Karpas-422 (cell line): ENCODE measurements around the gene ADAMTS18. TPM values are rescaled to one million over a fixed set of nuclear protein-coding genes. Genes with fewer than 3 reads are reported as not detected.
"Not testable (repeated sequence)": the region's sequence is repeated elsewhere in the genome, so short reads cannot be mapped to it uniquely, and the experiment has no call there.

ENCODE experiments used
- DNase-seq: peaks from one replicate; pipeline ENCODE4 v3.0.0-alpha.2; 2015
- H2AFZ ChIP-seq: fragments of 200-600 bp; sonication (generic); 2 replicates; pipeline ENCODE4 v1.6.1; 2014; ENCODE audit warnings: antibody characterized with exemption, low read length, mixed read lengths
- H3K27ac ChIP-seq: fragments of 200-600 bp; sonication (generic); 2 replicates; pipeline ENCODE4 v1.5.1; 2014; ENCODE audit warnings: mild to moderate bottlenecking, low read length, moderate library complexity
- H3K27me3 ChIP-seq: fragments of 200-600 bp; sonication (generic); 2 replicates; pipeline ENCODE4 v1.6.1; 2014; ENCODE audit warnings: low read length, mixed read lengths
- H3K36me3 ChIP-seq: fragments of 200-600 bp; sonication (generic); 2 replicates; pipeline ENCODE4 v1.6.1; 2014; ENCODE audit warnings: low read length, mixed read lengths; ENCODE audit not compliant: insufficient read depth
- H3K4me1 ChIP-seq: fragments of 200-600 bp; sonication (generic); 2 replicates; pipeline ENCODE4 v1.6.1; 2014; ENCODE audit warnings: mild to moderate bottlenecking, low read length, mixed read lengths
- H3K4me2 ChIP-seq: fragments of 200-600 bp; sonication (generic); 2 replicates; pipeline ENCODE4 v1.6.1; 2014; ENCODE audit warnings: low read length, low read depth, mild to moderate bottlenecking; ENCODE audit not compliant: poor library complexity, severe bottlenecking
- H3K4me3 ChIP-seq: fragments of 200-600 bp; sonication (generic); 2 replicates; pipeline ENCODE4 v1.5.1; 2014; ENCODE audit warnings: mild to moderate bottlenecking, antibody characterized with exemption, low read length, mixed read lengths
- H3K79me2 ChIP-seq: fragments of 200-600 bp; sonication (generic); 2 replicates; pipeline ENCODE4 v1.6.1; 2014; ENCODE audit warnings: mild to moderate bottlenecking, low read length, mixed read lengths
- H3K9ac ChIP-seq: fragments of 200-600 bp; sonication (generic); 2 replicates; pipeline ENCODE4 v1.6.0; 2014; ENCODE audit warnings: low read length
- H3K9me2 ChIP-seq: fragments of 200-600 bp; sonication (generic), shearing (Covaris generic); replicated peaks from 2 replicates; pipeline ENCODE4 v1.6.0; 2014; ENCODE audit warnings: mild to moderate bottlenecking, low read length, moderate library complexity; ENCODE audit not compliant: insufficient read depth
- H3K9me3 ChIP-seq: fragments of 300-700, 200-600 bp; sonication (generic); 2 replicates; pipeline ENCODE4 v1.6.1; 2014; ENCODE audit warnings: low read length, mixed read lengths
- H4K20me1 ChIP-seq: fragments of 200-600 bp; sonication (generic); 2 replicates; pipeline ENCODE4 v1.6.1; 2014; ENCODE audit warnings: mild to moderate bottlenecking, antibody characterized with exemption, low read length, low read depth; ENCODE audit not compliant: insufficient read depth
- total RNA-seq: library from RNA; depleted of rRNA; stranded (reverse); fragments of >200 nt; shearing (Covaris generic); gene quantifications from 2 replicates; pipeline ENCODE4 v1.2.3, GENCODE V29; 2014; ENCODE audit warnings: low replicate concordance

The ADAMTS18 gene
- total RNA-seq, 1 experiment from 2014 or later: not detected

- H3K9me3 ChIP-seq, H3K4me3 ChIP-seq, H3K27me3 ChIP-seq, H3K36me3 ChIP-seq, H3K27ac ChIP-seq, H3K4me2 ChIP-seq, H2AFZ ChIP-seq, DNase-seq, H3K4me1 ChIP-seq, H3K9me2 ChIP-seq, H3K79me2 ChIP-seq, H4K20me1 ChIP-seq, H3K9ac ChIP-seq: not testable (repeated sequence)
Observed at GRCh38 chr16:77463659-77464058, 28.8 kb upstream of the ADAMTS18 start.

- H3K9ac ChIP-seq: no peak overlapping the region
Observed at GRCh38 chr16:77462894-77463293, 28.1 kb upstream of the ADAMTS18 start.

GRCh38 chr16:77459534-77460254, 24.9 kb upstream of the ADAMTS18 start:
- Histone ChIP-seq H2AFZ (no peak overlapping the region), H4K20me1 (no peaks in the 10 kb centered on the region), H3K36me3 (no peaks in the 10 kb centered on the region), H3K27me3 (no peaks in the 10 kb centered on the region; the same call in 1 of the 2 replicates), H3K4me2 (no peak overlapping the region), H3K79me2 (no peaks in the 10 kb centered on the region), H3K9me2 (no peaks in the 10 kb centered on the region), H3K9me3 (no peaks in the 10 kb centered on the region), H3K27ac (no peak overlapping the region), H3K4me3 (no peak overlapping the region), H3K9ac (no peak overlapping the region), H3K4me1 (no peaks in the 10 kb centered on the region)
- no peak for DNase-seq

More at GRCh38 chr16:77462894-77463293, 28.1 kb upstream of the ADAMTS18 start:
- Histone ChIP-seq H3K27me3 (no peaks in the 10 kb centered on the region; the same call in 1 of the 2 replicates), H3K9me3 (no peaks in the 10 kb centered on the region), H4K20me1 (no peaks in the 10 kb centered on the region), H3K4me1 (no peaks in the 10 kb centered on the region), H3K4me2 (no peak overlapping the region), H3K27ac (no peak overlapping the region), H3K79me2 (no peaks in the 10 kb centered on the region), H2AFZ (no peak overlapping the region), H3K9me2 (no peaks in the 10 kb centered on the region), H3K36me3 (no peaks in the 10 kb centered on the region), H3K4me3 (no peak overlapping the region)
- no peak for DNase-seq

GRCh38 chr16:77457046-77457445, 22.2 kb upstream of the ADAMTS18 start:
- Histone ChIP-seq H3K4me1 (no peaks in the 10 kb centered on the region), H4K20me1 (no peaks in the 10 kb centered on the region), H3K9ac (no peak overlapping the region), H3K4me3 (no peak overlapping the region), H3K4me2 (no peak overlapping the region), H3K79me2 (no peaks in the 10 kb centered on the region), H3K9me3 (no peaks in the 10 kb centered on the region), H3K9me2 (no peaks in the 10 kb centered on the region), H2AFZ (no peak overlapping the region), H3K36me3 (no peaks in the 10 kb centered on the region), H3K27me3 (no peaks in the 10 kb centered on the region; the same call in 1 of the 2 replicates), H3K27ac (no peak overlapping the region)
- no peak for DNase-seq

GRCh38 chr16:77452243-77452642, 17.4 kb upstream of the ADAMTS18 start:
- Histone ChIP-seq H3K9me2 (no peaks in the 10 kb centered on the region), H3K27me3 (no peaks in the 10 kb centered on the region), H3K4me2 (no peak overlapping the region)

GRCh38 chr16:77450790-77451487, 16.1 kb upstream of the ADAMTS18 start:
- H3K36me3 ChIP-seq: no peaks in the 10 kb centered on the region
- peak; percentile 31 for DNase-seq
- H3K27ac ChIP-seq: no peak overlapping the region
- H3K4me1 ChIP-seq: no peaks in the 10 kb centered on the region
- no peaks in the 10 kb centered on the region for H3K79me2 ChIP-seq
- H3K9me3 ChIP-seq: no peaks in the 10 kb centered on the region
- H3K27me3 ChIP-seq: no peaks in the 10 kb centered on the region
- H3K4me2 ChIP-seq: no peak overlapping the region
- no peak overlapping the region for H2AFZ ChIP-seq
- H3K4me3 ChIP-seq: no peak overlapping the region
- H3K9me2 ChIP-seq: no peaks in the 10 kb centered on the region
- H4K20me1 ChIP-seq: no peaks in the 10 kb centered on the region
- no peak overlapping the region for H3K9ac ChIP-seq

More at GRCh38 chr16:77452243-77452642, 17.4 kb upstream of the ADAMTS18 start:
- Histone ChIP-seq H2AFZ (no peak overlapping the region), H3K9me3 (no peaks in the 10 kb centered on the region), H3K36me3 (no peaks in the 10 kb centered on the region), H3K4me3 (no peak overlapping the region), H3K4me1 (no peaks in the 10 kb centered on the region), H3K9ac (no peak overlapping the region), H4K20me1 (no peaks in the 10 kb centered on the region), H3K27ac (no peak overlapping the region), H3K79me2 (no peaks in the 10 kb centered on the region)
- no peak for DNase-seq

GRCh38 chr16:77449208-77449607, 14.4 kb upstream of the ADAMTS18 start:
- no peak overlapping the region for H2AFZ ChIP-seq
- H3K27ac ChIP-seq: no peak overlapping the region
- no peaks in the 10 kb centered on the region for H3K4me1 ChIP-seq
- no peaks in the 10 kb centered on the region for H3K36me3 ChIP-seq
- DNase-seq: no peak
- H3K9me3 ChIP-seq: no peaks in the 10 kb centered on the region
- no peak overlapping the region for H3K4me3 ChIP-seq
- H4K20me1 ChIP-seq: no peaks in the 10 kb centered on the region
- no peaks in the 10 kb centered on the region for H3K27me3 ChIP-seq
- H3K79me2 ChIP-seq: no peaks in the 10 kb centered on the region
- no peaks in the 10 kb centered on the region for H3K9me2 ChIP-seq
- no peak overlapping the region for H3K9ac ChIP-seq
- H3K4me2 ChIP-seq: no peak overlapping the region

- H3K4me1 ChIP-seq: peaks cover 2% of the 10 kb centered on the region
- no peaks in the 10 kb centered on the region for H3K79me2 ChIP-seq
- DNase-seq: peak; percentile 9
- H3K27ac ChIP-seq: no peak overlapping the region
- no peaks in the 10 kb centered on the region for H3K9me2 ChIP-seq
- H3K36me3 ChIP-seq: no peaks in the 10 kb centered on the region
- H3K4me3 ChIP-seq: no peak overlapping the region
- no peak overlapping the region for H3K9ac ChIP-seq
- no peak overlapping the region for H2AFZ ChIP-seq
- H3K9me3 ChIP-seq: no peaks in the 10 kb centered on the region
- H3K4me2 ChIP-seq: no peak overlapping the region
- H4K20me1 ChIP-seq: no peaks in the 10 kb centered on the region
- H3K27me3 ChIP-seq: no peaks in the 10 kb centered on the region
Observed at GRCh38 chr16:77445324-77445723, 10.5 kb upstream of the ADAMTS18 start.
